Neural cell (in vitro differentiated cells): ENCODE results near the gene GSDME. TPM values are rescaled to one million over a fixed set of nuclear protein-coding genes. Genes with fewer than 3 reads are reported as not detected.

Source experiments
- H2AFZ ChIP-seq: fragments of 200-600, 300-800 bp; sonication (generic), shearing (Covaris generic); 2 replicates; pipeline ENCODE4 v1.6.0; 2014; ENCODE audit warnings: low read depth, mild to moderate bottlenecking, antibody characterized with exemption, low read length, moderate library complexity
- H3F3A ChIP-seq: fragments of 200-600 bp; shearing (Covaris generic); 2 replicates; pipeline ENCODE4 v1.6.1; 2016; ENCODE audit warnings: mild to moderate bottlenecking, moderate library complexity, mixed read lengths, antibody characterized with exemption, low read length; ENCODE audit not compliant: insufficient read depth, poor library complexity, severe bottlenecking
- H3K27ac ChIP-seq: fragments of 200-600, 300-800 bp; sonication (generic), shearing (Covaris generic); 2 replicates; pipeline ENCODE4 v1.5.1; 2014; ENCODE audit warnings: mild to moderate bottlenecking, low read length, moderate library complexity
- H3K27me3 ChIP-seq: fragments of 300-800, 200-600 bp; sonication (generic), shearing (Covaris generic); 2 replicates; pipeline ENCODE4 v1.6.0; 2014; ENCODE audit warnings: mild to moderate bottlenecking, low read depth, low read length, moderate library complexity; ENCODE audit not compliant: insufficient read depth
- H3K36me3 ChIP-seq: fragments of 300-800, 200-600 bp; sonication (generic), shearing (Covaris generic); 2 replicates; pipeline ENCODE4 v1.5.1; 2014; ENCODE audit warnings: mild to moderate bottlenecking, antibody characterized with exemption, low read length, moderate library complexity; ENCODE audit not compliant: insufficient read depth
- H3K4me2 ChIP-seq: fragments of 300-800, 200-600 bp; sonication (generic), shearing (Covaris generic); 2 replicates; pipeline ENCODE4 v1.6.0; 2014; ENCODE audit warnings: mild to moderate bottlenecking, low read length
- H3K4me3 ChIP-seq: fragments of 300-800, 200-600 bp; sonication (generic), shearing (Covaris generic); 2 replicates; pipeline ENCODE4 v1.5.1; 2014; ENCODE audit warnings: mild to moderate bottlenecking, low read length, moderate library complexity
- H3K79me2 ChIP-seq: fragments of 200-600 bp; shearing (Covaris generic); replicated peaks from 2 replicates; pipeline ENCODE4 v1.6.0; 2014; ENCODE audit warnings: mild to moderate bottlenecking, low read length, moderate library complexity; ENCODE audit not compliant: insufficient read depth
- H3K9ac ChIP-seq: fragments of 300-800, 200-600 bp; sonication (generic), shearing (Covaris generic); 2 replicates; pipeline ENCODE4 v1.6.1; 2016; ENCODE audit warnings: mild to moderate bottlenecking, low read length, mixed read lengths
- H3K9me2 ChIP-seq: fragments of 200-600 bp; shearing (Covaris generic); 2 replicates; pipeline ENCODE4 v1.6.1; 2016; ENCODE audit warnings: mild to moderate bottlenecking, low read length, mixed read lengths; ENCODE audit not compliant: insufficient read depth
- H3K9me3 ChIP-seq: fragments of 200-600, 300-800 bp; sonication (generic), shearing (Covaris generic); 2 replicates; pipeline ENCODE4 v1.6.1; 2016; ENCODE audit warnings: mild to moderate bottlenecking, mixed run types, low read length, moderate library complexity, mixed read lengths
- H4K20me1 ChIP-seq: fragments of 200-600 bp; shearing (Covaris generic); 2 replicates; pipeline ENCODE4 v1.6.1; 2016; ENCODE audit warnings: mild to moderate bottlenecking, mixed run types; ENCODE audit not compliant: insufficient read depth
- CTCF ChIP-seq: fragments of 450-650 bp; IDR thresholded peaks from 2 replicates; pipeline ENCODE4 v1.5.1; 2014; ENCODE audit warnings: antibody characterized with exemption, mild to moderate bottlenecking, moderate library complexity; ENCODE audit not compliant: poor library complexity, severe bottlenecking
- EP300 ChIP-seq: fragments of 450-650 bp; conservative IDR thresholded peaks from 2 replicates; pipeline ENCODE4 v1.6.1; 2014; ENCODE audit warnings: antibody characterized with exemption, mild to moderate bottlenecking, moderate library complexity; ENCODE audit not compliant: poor library complexity, severe bottlenecking
- EZH2 ChIP-seq: fragments of 200-600, 300-800 bp; shearing (Covaris generic), sonication (generic); IDR thresholded peaks from 2 replicates; pipeline ENCODE4 v1.6.1; 2014; ENCODE audit warnings: antibody characterized with exemption, low read length, borderline replicate concordance, mild to moderate bottlenecking; ENCODE audit not compliant: insufficient read depth, poor library complexity, severe bottlenecking
- MXI1 ChIP-seq: fragments of 450-650 bp; conservative IDR thresholded peaks from 2 replicates; pipeline ENCODE4 v1.6.1; 2014; ENCODE audit warnings: antibody characterized with exemption, mild to moderate bottlenecking; ENCODE audit not compliant: poor library complexity, severe bottlenecking
- POLR2AphosphoS5 ChIP-seq: IDR thresholded peaks from 2 replicates; pipeline ENCODE4 v1.6.1; 2012
- RAD21 ChIP-seq: fragments of 450-650 bp; conservative IDR thresholded peaks from 2 replicates; pipeline ENCODE4 v1.6.1; 2014; ENCODE audit warnings: antibody characterized with exemption, mild to moderate bottlenecking, moderate library complexity
- SMC3 ChIP-seq: fragments of 450-650 bp; conservative IDR thresholded peaks from 2 replicates; pipeline ENCODE4 v1.6.1; 2014; ENCODE audit warnings: antibody characterized with exemption, mild to moderate bottlenecking, moderate library complexity; ENCODE audit not compliant: poor library complexity
- TAF1 ChIP-seq: IDR thresholded peaks from 2 replicates; pipeline ENCODE4 v1.6.1; 2012; ENCODE audit warnings: low read depth
- polyA plus RNA-seq: library from polyadenylated mRNA; depleted of rRNA; stranded (reverse); fragments of >200 nt; gene quantifications from 2 replicates; pipeline ENCODE4 v1.2.3, GENCODE V29; 2014
- TF ChIP-seq, protein P1 (sequence below): IDR thresholded peaks from 2 replicates; pipeline ENCODE4 v1.6.1; 2012; ENCODE audit warnings: borderline replicate concordance

GSDME gene
- polyA plus RNA-seq, 1 donor from 2014 or later: 42.9 TPM

DNA sequence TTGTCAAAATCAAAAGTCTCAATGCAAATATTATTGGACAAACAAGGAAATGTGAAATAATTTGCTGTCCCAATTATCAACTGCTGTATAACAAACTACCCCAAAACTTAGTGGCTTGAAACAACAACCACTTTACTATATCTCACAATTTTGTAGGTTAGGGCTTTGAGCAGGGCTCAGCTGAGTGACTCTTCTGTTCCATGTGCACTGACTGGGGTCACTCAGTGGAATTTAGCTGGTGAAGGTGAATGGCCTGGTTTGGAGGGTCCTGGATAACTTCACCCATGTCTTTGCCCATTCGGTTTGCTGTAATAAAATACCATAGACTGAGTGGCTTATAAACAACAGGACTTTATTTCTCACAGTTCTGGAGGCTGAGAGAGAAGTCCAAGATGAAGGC is 3.7 kb upstream of the GSDME start:
- Histone ChIP-seq H3K9ac (no peak overlapping the region), H2AFZ (no peak overlapping the region), H4K20me1 (no peaks in the 10 kb centered on the region), H3K27ac (no peak overlapping the region), H3K4me2 (no peak overlapping the region), H3K79me2 (no peaks in the 10 kb centered on the region), H3F3A (no peaks in the 10 kb centered on the region), H3K9me3 (no peaks in the 10 kb centered on the region), H3K4me3 (no peak overlapping the region), H3K27me3 (no peaks in the 10 kb centered on the region), H3K9me2 (no peaks in the 10 kb centered on the region), H3K36me3 (no peaks in the 10 kb centered on the region)
- TF ChIP-seq, protein P1, sequence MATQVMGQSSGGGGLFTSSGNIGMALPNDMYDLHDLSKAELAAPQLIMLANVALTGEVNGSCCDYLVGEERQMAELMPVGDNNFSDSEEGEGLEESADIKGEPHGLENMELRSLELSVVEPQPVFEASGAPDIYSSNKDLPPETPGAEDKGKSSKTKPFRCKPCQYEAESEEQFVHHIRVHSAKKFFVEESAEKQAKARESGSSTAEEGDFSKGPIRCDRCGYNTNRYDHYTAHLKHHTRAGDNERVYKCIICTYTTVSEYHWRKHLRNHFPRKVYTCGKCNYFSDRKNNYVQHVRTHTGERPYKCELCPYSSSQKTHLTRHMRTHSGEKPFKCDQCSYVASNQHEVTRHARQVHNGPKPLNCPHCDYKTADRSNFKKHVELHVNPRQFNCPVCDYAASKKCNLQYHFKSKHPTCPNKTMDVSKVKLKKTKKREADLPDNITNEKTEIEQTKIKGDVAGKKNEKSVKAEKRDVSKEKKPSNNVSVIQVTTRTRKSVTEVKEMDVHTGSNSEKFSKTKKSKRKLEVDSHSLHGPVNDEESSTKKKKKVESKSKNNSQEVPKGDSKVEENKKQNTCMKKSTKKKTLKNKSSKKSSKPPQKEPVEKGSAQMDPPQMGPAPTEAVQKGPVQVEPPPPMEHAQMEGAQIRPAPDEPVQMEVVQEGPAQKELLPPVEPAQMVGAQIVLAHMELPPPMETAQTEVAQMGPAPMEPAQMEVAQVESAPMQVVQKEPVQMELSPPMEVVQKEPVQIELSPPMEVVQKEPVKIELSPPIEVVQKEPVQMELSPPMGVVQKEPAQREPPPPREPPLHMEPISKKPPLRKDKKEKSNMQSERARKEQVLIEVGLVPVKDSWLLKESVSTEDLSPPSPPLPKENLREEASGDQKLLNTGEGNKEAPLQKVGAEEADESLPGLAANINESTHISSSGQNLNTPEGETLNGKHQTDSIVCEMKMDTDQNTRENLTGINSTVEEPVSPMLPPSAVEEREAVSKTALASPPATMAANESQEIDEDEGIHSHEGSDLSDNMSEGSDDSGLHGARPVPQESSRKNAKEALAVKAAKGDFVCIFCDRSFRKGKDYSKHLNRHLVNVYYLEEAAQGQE: no peak
- TF ChIP-seq RAD21: no peak
- no peak for TF ChIP-seq TAF1
- no peak for TF ChIP-seq SMC3
- no peak for TF ChIP-seq POLR2AphosphoS5
- TF ChIP-seq CTCF: no peak
- TF ChIP-seq EZH2: no peak
- no peak for TF ChIP-seq EP300
- no peak for TF ChIP-seq MXI1

DNA sequence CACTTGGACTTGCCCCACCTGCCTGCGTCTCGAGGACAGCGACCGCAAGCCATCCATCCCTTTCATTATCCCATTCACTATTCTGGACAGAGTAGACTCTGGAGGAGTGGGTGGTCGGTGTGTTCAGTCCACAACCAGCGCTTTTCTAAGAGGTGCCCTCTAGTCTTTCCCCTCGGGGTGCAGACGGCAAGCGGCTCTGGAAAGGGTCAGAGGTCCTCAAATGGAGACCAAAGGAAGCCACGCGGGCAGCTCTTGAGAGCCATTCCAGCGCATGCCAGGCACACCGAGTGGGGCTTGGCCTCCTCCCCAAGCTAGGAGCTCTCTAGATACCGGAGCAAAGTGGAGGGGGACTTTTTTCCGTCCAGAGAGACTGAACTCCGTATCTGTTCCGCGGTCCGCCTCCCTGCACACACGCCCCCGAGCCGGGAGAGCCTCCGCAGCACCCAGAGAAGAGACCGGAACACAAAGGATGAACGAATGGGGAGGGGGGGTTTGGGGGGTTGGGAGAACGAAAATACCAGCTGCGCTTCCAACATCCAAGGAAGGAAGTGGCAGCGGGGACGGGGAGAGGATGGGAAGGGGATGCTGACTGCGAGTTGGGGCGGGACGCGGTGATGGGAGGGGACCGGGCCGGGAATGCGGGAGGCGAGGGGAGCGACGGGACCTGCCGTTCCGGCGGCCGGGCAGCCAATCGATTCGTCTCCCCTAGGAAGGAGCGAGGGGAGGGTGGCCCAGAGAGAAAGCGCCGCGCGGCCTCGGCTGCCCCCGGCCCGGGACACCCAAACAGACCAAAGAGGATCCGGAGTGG is 515 bp downstream of the GSDME start:
- Histone ChIP-seq H3K36me3 (no peaks in the 10 kb centered on the region), H3K4me2 (peak overlapping the region; percentile 45), H3K79me2 (no peaks in the 10 kb centered on the region), H3K9me3 (no peaks in the 10 kb centered on the region), H3K9ac (peak overlapping the region; percentile 85), H3K4me3 (peak overlapping the region; percentile 79), H2AFZ (peak overlapping the region; percentile 86), H3K27ac (peak overlapping the region; percentile 71), H4K20me1 (no peaks in the 10 kb centered on the region), H3K27me3 (no peaks in the 10 kb centered on the region), H3F3A (no peaks in the 10 kb centered on the region), H3K9me2 (no peaks in the 10 kb centered on the region)
- TF ChIP-seq SMC3 (no peak), RAD21 (no peak), CTCF (no peak), TAF1 (no peak), EP300 (no peak), POLR2AphosphoS5 (peak; percentile 39), MXI1 (peak; percentile 17)
- TF ChIP-seq, protein P1: peak; percentile 12
